ENCODE results near the gene TEX29.

DNA sequence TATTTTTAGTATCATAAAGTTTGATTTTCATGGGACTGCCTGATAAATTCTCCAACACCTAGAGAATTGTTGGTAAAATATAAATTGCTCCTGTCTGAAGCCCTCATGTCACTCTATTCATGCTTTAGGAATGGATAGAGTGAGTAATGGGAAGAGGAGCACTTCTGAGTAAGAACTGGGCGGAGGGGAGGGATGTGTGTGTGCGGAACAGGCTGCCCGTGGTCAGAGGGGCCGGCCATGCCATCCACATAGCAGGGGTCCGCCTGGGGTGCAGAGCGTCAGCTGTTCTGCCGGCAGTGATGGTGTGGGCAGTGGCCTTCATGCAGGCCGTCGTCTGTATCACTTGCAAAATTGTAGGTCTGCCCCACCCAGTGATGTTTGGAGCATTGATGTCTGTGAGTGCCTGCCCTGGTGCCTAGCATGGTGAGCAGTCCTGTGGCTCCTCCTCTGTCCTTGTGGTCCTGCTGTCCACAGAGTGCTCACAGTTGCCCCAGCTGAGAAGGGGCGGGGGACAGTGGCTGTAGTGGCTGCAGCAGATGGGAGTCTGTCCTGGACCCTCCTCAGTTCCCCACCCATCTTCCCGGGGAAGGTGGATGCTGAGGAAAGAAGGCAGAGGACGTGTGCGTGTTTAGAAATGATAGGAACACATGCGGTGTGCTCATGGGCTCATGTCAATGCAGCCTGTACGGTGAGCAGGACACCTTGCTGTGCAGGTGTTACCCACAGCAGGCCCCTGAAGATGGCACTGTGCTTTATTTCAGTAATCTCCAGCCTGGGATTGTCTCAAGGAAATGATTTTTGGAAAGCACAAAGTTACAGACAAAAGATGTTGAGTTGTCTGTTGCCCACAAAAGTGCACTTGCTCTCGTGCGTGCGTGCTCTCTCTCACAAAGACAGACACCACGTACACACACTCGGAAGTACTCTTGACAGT lies 49.4 kb upstream of the TEX29 start:
- TF ChIP-seq, protein P1, sequence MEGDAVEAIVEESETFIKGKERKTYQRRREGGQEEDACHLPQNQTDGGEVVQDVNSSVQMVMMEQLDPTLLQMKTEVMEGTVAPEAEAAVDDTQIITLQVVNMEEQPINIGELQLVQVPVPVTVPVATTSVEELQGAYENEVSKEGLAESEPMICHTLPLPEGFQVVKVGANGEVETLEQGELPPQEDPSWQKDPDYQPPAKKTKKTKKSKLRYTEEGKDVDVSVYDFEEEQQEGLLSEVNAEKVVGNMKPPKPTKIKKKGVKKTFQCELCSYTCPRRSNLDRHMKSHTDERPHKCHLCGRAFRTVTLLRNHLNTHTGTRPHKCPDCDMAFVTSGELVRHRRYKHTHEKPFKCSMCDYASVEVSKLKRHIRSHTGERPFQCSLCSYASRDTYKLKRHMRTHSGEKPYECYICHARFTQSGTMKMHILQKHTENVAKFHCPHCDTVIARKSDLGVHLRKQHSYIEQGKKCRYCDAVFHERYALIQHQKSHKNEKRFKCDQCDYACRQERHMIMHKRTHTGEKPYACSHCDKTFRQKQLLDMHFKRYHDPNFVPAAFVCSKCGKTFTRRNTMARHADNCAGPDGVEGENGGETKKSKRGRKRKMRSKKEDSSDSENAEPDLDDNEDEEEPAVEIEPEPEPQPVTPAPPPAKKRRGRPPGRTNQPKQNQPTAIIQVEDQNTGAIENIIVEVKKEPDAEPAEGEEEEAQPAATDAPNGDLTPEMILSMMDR (IDR thresholded peaks at IDR 0.05) = no peak
- TF ChIP-seq POLR2A (IDR thresholded peaks at IDR 0.05) = no peak
